ENCODE results near the gene FGFRL1. TPM values are rescaled to one million over a fixed set of nuclear protein-coding genes. Genes with fewer than 3 reads are reported as not detected.

Gene FGFRL1
- total RNA-seq, 1 donor: 8.6 TPM

DNA sequence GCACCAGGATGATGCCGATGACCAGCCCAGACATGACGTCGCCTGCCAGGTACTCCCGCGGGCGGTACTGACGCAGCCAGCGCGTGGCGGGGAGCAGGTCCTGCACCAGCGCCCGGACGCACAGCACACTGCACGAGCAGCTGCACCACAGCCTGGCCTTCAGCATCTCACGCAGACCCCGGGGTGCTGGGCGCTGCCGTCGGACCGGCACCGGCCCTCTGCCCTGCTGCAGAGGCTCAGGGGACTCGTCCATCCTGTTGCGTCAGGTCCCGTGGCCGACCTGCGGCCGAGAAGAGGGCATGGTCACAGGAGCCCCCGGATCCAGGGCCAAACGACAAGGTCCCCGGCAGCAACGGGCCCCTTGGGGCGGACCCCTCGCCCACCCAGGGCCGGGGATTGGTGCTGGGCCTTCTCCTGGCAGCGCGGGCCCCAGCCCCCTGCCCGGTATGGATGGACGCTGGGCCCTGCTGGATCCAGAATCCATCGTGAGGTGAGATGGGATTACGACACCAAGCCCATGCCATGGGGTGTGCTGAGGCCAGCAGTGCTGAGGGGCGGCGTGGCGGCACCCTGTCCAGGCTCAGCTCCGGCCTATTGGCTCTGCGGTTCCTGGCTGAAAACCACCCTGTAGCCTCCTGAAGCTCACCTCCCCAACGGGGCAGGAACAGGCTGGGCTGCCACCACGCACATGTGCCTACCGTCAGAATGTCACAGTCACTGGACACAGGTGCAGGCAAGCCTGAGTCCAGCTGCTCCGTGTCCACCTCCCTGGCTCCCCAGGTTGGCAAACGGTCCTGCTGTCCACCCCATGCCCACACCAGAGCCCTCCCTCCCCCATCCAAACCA, 19.8 kb upstream of the FGFRL1 start:
- TF ChIP-seq, protein P1, sequence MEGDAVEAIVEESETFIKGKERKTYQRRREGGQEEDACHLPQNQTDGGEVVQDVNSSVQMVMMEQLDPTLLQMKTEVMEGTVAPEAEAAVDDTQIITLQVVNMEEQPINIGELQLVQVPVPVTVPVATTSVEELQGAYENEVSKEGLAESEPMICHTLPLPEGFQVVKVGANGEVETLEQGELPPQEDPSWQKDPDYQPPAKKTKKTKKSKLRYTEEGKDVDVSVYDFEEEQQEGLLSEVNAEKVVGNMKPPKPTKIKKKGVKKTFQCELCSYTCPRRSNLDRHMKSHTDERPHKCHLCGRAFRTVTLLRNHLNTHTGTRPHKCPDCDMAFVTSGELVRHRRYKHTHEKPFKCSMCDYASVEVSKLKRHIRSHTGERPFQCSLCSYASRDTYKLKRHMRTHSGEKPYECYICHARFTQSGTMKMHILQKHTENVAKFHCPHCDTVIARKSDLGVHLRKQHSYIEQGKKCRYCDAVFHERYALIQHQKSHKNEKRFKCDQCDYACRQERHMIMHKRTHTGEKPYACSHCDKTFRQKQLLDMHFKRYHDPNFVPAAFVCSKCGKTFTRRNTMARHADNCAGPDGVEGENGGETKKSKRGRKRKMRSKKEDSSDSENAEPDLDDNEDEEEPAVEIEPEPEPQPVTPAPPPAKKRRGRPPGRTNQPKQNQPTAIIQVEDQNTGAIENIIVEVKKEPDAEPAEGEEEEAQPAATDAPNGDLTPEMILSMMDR (IDR thresholded peaks at IDR 0.05; ENCODE audit: insufficient read depth, low read depth, low read length): no peak
- DNase-seq (ENCODE audit: low read depth): no peak
- H3K4me3 ChIP-seq (ENCODE audit: low read depth, low read length): no peak overlapping the region

DNA sequence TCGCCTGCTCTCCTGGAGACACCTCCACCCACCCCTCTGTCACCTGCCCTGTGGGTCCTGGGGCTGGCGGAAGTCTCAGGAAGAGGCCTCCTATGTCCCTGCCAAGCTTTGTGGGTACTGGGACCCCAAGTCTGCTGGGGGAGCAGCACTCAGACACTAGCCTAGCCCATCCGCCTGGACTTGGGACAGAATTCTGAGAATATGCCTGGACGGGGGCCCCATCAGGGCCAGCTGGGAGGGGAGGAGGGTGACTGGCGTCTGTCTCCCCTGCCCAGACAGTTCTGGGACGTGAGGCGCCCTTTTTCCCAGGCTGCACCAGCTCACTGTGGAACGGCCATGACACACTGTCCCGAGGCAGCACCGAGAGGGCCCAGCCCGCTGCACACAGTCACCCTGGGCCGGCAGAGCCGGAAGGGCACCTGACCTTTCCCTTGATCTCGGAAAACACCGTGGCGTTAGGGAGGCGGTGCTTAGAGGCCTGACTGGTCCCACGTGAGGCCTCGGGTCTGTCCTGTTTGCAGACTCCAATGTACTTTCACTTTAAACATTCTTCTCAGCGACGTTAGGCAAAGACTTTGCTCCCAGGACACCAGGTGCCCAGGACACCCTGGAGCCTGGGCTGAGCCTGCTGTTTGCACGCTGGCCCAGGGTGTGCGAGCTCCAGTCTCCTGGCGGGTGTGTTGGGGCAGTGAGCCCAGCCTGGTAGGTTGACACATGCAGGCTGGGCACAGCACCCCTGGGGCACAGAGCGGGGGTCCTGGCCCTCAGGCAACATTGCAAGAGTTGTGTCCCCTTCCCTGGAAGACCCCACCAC, 18.9 kb upstream of the FGFRL1 start:
- peak; percentile 57 for DNase-seq (ENCODE audit: low read depth)
- TF ChIP-seq, protein P1 (IDR thresholded peaks at IDR 0.05; ENCODE audit: insufficient read depth, low read depth, low read length): no peak
- H3K4me3 ChIP-seq (ENCODE audit: low read depth, low read length): peak overlapping the region; percentile 12

GRCh38 chr4:993111-994029, 18.1 kb upstream of the FGFRL1 start, which contains the start of gene SLC26A1:
Gene SLC26A1 (minus strand): TSS chr4:993404. CDS start chr4:991703, 1,701 bp downstream.
- TF ChIP-seq, protein P1 (IDR thresholded peaks at IDR 0.05; ENCODE audit: insufficient read depth, low read depth, low read length): no peak
- no peak for DNase-seq (ENCODE audit: low read depth)
- peak within 1 kb of the TSS; percentile 12 for H3K4me3 ChIP-seq (ENCODE audit: low read depth, low read length)

DNA sequence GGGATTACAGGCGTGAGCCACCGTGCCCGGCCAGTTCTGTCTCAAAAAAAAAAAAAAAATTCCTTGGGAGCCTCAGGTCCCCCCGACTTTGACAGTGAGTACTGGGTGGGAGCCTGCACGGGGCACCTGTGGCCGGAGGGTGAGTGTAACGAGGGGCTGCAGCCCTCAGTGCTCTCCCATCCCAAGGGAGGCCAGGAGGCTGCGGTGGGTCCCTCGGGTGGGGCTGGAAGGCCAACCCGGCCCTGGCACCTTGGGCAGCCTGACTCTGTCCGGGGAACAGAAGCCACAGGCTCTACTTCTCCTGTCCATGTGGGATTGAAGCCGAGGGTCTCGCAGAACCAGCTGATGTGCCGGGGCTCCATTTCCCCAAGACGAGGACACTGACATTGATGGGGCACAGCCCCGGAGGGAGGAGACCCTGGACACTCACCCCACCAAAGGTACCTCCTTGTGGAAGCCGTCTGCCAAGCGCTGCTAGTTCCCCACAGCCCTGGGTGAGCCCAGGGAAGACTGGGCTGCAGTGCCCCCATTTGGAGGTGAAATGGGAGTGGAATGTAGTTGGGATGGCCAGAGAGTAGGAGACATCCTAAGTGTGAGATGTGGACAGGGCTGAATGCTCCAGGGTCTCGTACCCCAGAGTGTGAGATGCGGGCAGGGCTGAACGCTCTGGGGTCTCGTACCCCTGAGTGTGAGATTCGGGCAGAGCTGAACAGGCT, 16.0 kb upstream of the FGFRL1 start:
- DNase-seq (ENCODE audit: low read depth): no peak
- no peak overlapping the region for H3K4me3 ChIP-seq (ENCODE audit: low read depth, low read length)
- TF ChIP-seq, protein P1 (IDR thresholded peaks at IDR 0.05; ENCODE audit: insufficient read depth, low read depth, low read length): no peak

DNA sequence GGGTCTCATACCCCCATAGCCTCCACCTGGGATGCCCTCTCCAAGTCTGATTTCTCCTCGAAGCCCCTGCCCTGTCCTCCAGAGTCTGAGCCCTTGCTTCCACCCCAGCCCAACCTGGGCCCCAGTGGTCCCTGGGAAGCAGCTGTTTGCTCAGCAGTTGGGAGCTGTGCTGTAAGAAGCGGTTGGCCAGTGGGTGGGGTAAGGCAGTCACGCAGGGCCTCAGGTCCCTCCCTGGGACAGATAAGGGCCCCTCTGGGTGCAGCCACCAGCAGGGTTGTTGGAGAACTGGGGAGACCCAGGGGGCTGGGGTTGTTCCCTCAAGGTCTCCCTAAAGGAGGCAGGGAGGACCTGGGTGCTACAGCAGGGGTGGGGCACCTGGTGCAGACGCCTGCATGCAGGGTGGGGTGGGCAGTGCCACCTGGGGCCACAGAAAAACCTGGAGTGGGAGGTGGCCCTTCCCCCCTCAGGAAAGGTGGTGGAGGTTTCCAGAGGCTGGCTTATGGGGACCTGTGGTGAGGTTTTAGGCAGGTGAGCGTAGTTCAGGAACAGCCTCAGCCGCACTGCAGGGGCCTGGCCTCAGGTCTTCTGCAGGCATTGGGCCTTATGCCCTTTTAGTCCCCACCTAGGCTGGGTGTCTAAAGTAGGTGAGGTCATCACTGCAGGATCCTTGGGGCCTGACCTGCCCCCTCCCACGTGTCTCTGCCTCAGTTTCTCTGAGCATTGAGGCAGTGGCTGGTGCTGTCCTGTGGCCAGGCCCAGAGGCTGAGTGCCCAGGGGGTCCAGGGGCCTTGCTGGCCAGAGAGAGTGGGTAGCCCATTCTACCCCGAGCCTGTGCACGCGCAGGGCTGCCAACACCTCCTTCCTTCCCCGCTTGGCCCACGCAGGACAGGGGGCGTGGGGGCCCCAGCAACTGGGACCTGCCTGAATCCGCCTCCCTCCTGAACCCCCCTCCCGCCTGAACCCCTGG, 15.1 kb upstream of the FGFRL1 start:
- TF ChIP-seq, protein P1 (IDR thresholded peaks at IDR 0.05; ENCODE audit: insufficient read depth, low read depth, low read length): no peak
- H3K4me3 ChIP-seq (ENCODE audit: low read depth, low read length): no peak overlapping the region
- DNase-seq (ENCODE audit: low read depth): no peak
